Activated T-helper 17 cell treated with anti-CD3 and anti-CD28 coated beads, Interleukin-2, amount 50 U/mL, for 72 hours (primary cell): Measurements from ENCODE around the gene NMNAT2. TPM values are rescaled to one million over a fixed set of nuclear protein-coding genes. Genes with fewer than 3 reads are reported as not detected.

Experiments used
- ATAC-seq: fragments of 150-1000 bp; cut with Tn5 transposase; replicated peaks from 2 replicates; pipeline ENCODE4 v1.10.0; 2021; ENCODE audit warnings: mild to moderate bottlenecking, moderate library complexity
- H3K27ac Mint-ChIP-seq: one replicate; pipeline ENCODE4 v1.8.0; 2022; ENCODE audit warnings: mixed read lengths
- H3K27me3 Mint-ChIP-seq: one replicate; pipeline ENCODE4 v1.8.0; 2022; ENCODE audit warnings: mixed read lengths
- H3K36me3 Mint-ChIP-seq: one replicate; pipeline ENCODE4 v1.8.0; 2022; ENCODE audit warnings: low read depth, mild to moderate bottlenecking, mixed read lengths
- H3K4me1 Mint-ChIP-seq: one replicate; pipeline ENCODE4 v1.8.0; 2022; ENCODE audit warnings: mixed read lengths
- H3K4me3 Mint-ChIP-seq: one replicate; pipeline ENCODE4 v1.8.0; 2022; ENCODE audit warnings: mild to moderate bottlenecking, mixed read lengths
- H3K9me3 Mint-ChIP-seq: one replicate; pipeline ENCODE4 v1.8.0; 2022; ENCODE audit warnings: mixed read lengths
- total RNA-seq, 2 donors: library from RNA; stranded (reverse); gene quantifications; one replicate each; pipeline ENCODE4 v1.2.3, GENCODE V29; 2022

NMNAT2 gene
- total RNA-seq, 2 donors from 2014 or later: not detected

GRCh38 chr1:183327434-183328290 is 90.5 kb downstream of the NMNAT2 start:
- Mint-ChIP-seq H3K4me3 (no peak overlapping the region), H3K4me1 (no peaks in the 10 kb centered on the region), H3K9me3 (no peaks in the 10 kb centered on the region), H3K27ac (peak overlapping the region; percentile 32), H3K36me3 (no peaks in the 10 kb centered on the region), H3K27me3 (peaks cover 25% of the 10 kb centered on the region)
- ATAC-seq: no peak

GRCh38 chr1:183323849-183324683 is 94.1 kb downstream of the NMNAT2 start:
- ATAC-seq: peak; percentile 54
- Mint-ChIP-seq H3K27ac (no peak overlapping the region), H3K4me1 (no peaks in the 10 kb centered on the region)

GRCh38 chr1:183319606-183320005 is 98.6 kb downstream of the NMNAT2 start:
- Mint-ChIP-seq H3K27ac (no peak overlapping the region), H3K4me1 (no peaks in the 10 kb centered on the region), H3K4me3 (no peak overlapping the region), H3K27me3 (peaks cover 30% of the 10 kb centered on the region), H3K36me3 (no peaks in the 10 kb centered on the region), H3K9me3 (no peaks in the 10 kb centered on the region)
- ATAC-seq: no peak

More at GRCh38 chr1:183323849-183324683, 94.1 kb downstream of the NMNAT2 start:
- H3K4me3 Mint-ChIP-seq: no peak overlapping the region
- no peaks in the 10 kb centered on the region for H3K9me3 Mint-ChIP-seq
- no peaks in the 10 kb centered on the region for H3K36me3 Mint-ChIP-seq
- H3K27me3 Mint-ChIP-seq: peaks cover 37% of the 10 kb centered on the region

DNA sequence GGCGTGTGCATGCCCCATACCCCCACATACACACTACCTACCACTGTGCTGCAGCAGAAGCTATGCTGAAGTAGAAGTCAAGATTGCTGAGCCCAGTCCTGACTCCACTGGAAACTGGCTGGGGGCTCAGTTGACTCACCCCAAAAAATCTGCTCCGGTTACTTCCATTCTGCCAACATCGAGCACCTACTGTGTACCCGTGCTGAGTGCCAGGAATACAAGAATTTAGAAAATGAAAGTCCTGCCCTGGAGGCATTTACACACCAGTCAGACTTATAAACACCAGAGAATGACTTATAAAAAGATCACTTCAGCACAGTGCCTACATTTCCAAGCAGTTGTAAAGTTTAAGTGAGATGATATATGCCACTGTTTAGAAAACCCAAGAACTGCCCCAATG is 99.1 kb downstream of the NMNAT2 start:
- Mint-ChIP-seq H3K36me3 (no peaks in the 10 kb centered on the region), H3K9me3 (no peaks in the 10 kb centered on the region), H3K27me3 (peaks cover 30% of the 10 kb centered on the region), H3K4me1 (no peaks in the 10 kb centered on the region), H3K4me3 (no peak overlapping the region), H3K27ac (no peak overlapping the region)
- no peak for ATAC-seq

DNA sequence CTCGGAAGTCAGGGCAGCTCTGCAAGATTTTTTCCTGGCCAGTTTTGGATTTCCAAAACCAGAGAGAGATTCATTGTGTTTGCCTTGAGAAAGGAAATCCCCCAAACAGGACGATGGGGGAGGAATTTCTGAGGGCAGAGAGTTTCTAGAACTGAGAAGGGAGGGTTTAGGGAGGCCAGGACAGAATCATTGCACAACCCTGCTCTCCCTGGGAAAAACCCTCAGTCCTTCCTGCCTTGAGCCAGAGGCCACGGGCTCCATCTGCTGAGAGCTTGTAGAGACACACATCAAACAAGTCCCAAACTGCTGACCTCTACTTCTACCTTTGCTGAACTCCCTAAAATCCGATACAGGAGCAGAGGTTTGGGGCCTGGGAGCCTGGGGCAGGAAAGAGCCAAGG is 99.7 kb downstream of the NMNAT2 start:
- no peaks in the 10 kb centered on the region for H3K4me1 Mint-ChIP-seq
- peaks cover 30% of the 10 kb centered on the region for H3K27me3 Mint-ChIP-seq
- ATAC-seq: peak; percentile 51

GRCh38 chr1:183315991-183316758 is 102.0 kb downstream of the NMNAT2 start:
- peaks cover 22% of the 10 kb centered on the region for H3K27me3 Mint-ChIP-seq
- H3K4me1 Mint-ChIP-seq: no peaks in the 10 kb centered on the region
- no peak overlapping the region for H3K27ac Mint-ChIP-seq
- no peak overlapping the region for H3K4me3 Mint-ChIP-seq
- ATAC-seq: no peak
- H3K36me3 Mint-ChIP-seq: no peaks in the 10 kb centered on the region
- no peaks in the 10 kb centered on the region for H3K9me3 Mint-ChIP-seq

More for the DNA sequence above, 99.7 kb downstream of the NMNAT2 start:
- Mint-ChIP-seq H3K36me3 (no peaks in the 10 kb centered on the region), H3K4me3 (no peak overlapping the region), H3K27ac (no peak overlapping the region), H3K9me3 (no peaks in the 10 kb centered on the region)

- no peak for ATAC-seq
- Mint-ChIP-seq H3K27me3 (peaks cover 4% of the 10 kb centered on the region), H3K9me3 (no peaks in the 10 kb centered on the region), H3K4me1 (no peaks in the 10 kb centered on the region), H3K36me3 (no peaks in the 10 kb centered on the region), H3K27ac (no peak overlapping the region), H3K4me3 (no peak overlapping the region)
Observed at GRCh38 chr1:183313063-183313462, 105.1 kb downstream of the NMNAT2 start.

GRCh38 chr1:183310753-183311479 is 107.3 kb downstream of the NMNAT2 start:
- Mint-ChIP-seq H3K4me1 (no peaks in the 10 kb centered on the region), H3K9me3 (no peaks in the 10 kb centered on the region), H3K27ac (peak overlapping the region; percentile 51), H3K4me3 (peak overlapping the region; percentile 30), H3K27me3 (no peaks in the 10 kb centered on the region), H3K36me3 (no peaks in the 10 kb centered on the region)
- ATAC-seq: peak; percentile 93

GRCh38 chr1:183308719-183309118 is 109.5 kb downstream of the NMNAT2 start:
- no peak overlapping the region for H3K27ac Mint-ChIP-seq
- no peaks in the 10 kb centered on the region for H3K36me3 Mint-ChIP-seq
- peaks cover 8% of the 10 kb centered on the region for H3K27me3 Mint-ChIP-seq
- H3K9me3 Mint-ChIP-seq: no peaks in the 10 kb centered on the region
- no peak for ATAC-seq
- no peaks in the 10 kb centered on the region for H3K4me1 Mint-ChIP-seq
- H3K4me3 Mint-ChIP-seq: no peak overlapping the region

DNA sequence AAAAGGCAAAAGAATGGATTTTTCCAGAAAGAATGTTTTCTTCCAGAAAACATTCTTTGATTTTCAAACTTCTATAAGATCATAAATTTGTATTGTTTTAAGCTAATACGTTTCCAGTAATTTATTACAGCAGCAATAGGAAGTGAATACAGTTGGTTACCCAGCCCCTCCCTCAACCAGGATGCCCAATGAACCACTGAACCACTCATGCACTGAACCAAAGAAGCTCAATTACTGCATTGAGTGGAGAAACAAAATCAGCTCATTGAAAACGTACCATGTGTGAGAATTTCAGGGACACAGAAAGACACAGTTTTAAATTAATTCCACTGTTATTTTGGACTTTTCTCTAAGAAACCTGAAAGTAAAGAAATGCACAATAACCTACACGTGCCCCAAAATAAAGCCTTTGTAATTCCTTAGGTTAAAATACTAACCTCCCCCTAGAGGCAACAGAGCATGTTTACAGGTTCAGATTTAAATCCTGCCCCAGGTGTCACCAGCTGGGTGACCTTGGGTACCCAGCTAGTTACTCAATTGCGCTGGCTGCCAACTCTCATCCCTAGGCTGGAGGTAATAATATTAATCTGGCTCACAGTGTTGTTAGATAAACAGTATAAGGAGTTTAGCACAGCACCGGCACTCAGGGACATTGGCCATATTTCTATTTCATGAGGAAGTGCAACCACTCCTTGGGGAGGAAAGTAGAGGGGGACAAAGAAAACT is 111.7 kb downstream of the NMNAT2 start:
- Mint-ChIP-seq H3K9me3 (no peaks in the 10 kb centered on the region), H3K4me1 (no peaks in the 10 kb centered on the region), H3K36me3 (no peaks in the 10 kb centered on the region), H3K27me3 (peaks cover 8% of the 10 kb centered on the region), H3K27ac (no peak overlapping the region), H3K4me3 (no peak overlapping the region)
- no peak for ATAC-seq

GRCh38 chr1:183304440-183305107 is 113.6 kb downstream of the NMNAT2 start:
- H3K27me3 Mint-ChIP-seq: peaks cover 8% of the 10 kb centered on the region
- no peak overlapping the region for H3K27ac Mint-ChIP-seq
- no peak overlapping the region for H3K4me3 Mint-ChIP-seq
- no peaks in the 10 kb centered on the region for H3K9me3 Mint-ChIP-seq
- no peak for ATAC-seq
- no peaks in the 10 kb centered on the region for H3K36me3 Mint-ChIP-seq
- H3K4me1 Mint-ChIP-seq: no peaks in the 10 kb centered on the region

- no peak for ATAC-seq
- Mint-ChIP-seq H3K9me3 (no peaks in the 10 kb centered on the region), H3K27me3 (peaks cover 8% of the 10 kb centered on the region)
Observed at GRCh38 chr1:183303901-183304300, 114.3 kb downstream of the NMNAT2 start.

DNA sequence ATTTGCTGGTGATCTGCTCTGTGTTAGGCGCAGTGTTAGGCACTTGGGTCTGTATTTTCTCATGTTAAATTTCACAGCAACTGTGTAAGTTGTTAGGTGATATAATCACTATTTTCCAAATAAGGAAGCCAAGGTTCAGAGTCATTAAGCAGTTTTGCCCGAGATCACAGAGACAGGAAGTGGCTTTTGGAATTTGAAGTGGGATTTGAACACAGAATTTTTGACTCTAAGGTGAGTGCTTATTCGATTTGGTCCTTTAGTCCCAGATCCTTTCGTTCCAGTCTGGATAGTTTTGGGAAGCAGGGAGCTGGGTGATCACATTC is 114.9 kb downstream of the NMNAT2 start:
- H3K27ac Mint-ChIP-seq: no peak overlapping the region
- no peak for ATAC-seq
- H3K36me3 Mint-ChIP-seq: no peaks in the 10 kb centered on the region
- no peaks in the 10 kb centered on the region for H3K4me1 Mint-ChIP-seq
- peaks cover 12% of the 10 kb centered on the region for H3K27me3 Mint-ChIP-seq
- H3K9me3 Mint-ChIP-seq: no peaks in the 10 kb centered on the region
- H3K4me3 Mint-ChIP-seq: no peak overlapping the region

More at GRCh38 chr1:183303901-183304300, 114.3 kb downstream of the NMNAT2 start:
- no peaks in the 10 kb centered on the region for H3K4me1 Mint-ChIP-seq
- no peaks in the 10 kb centered on the region for H3K36me3 Mint-ChIP-seq
- no peak overlapping the region for H3K27ac Mint-ChIP-seq
- H3K4me3 Mint-ChIP-seq: no peak overlapping the region
